DMS79 (cell line): ENCODE results near the gene SLC37A1.
A peak's percentile ranks its signal among the peaks of the same experiment; 100 is the strongest.

ENCODE experiments used
- DNase-seq: peaks from one replicate; lab custom pipeline; 2025; lab: John Stamatoyannopoulos, UW

The SLC37A1 gene

GRCh38 chr21:42578761-42579415, 65.2 kb downstream of the SLC37A1 start:
- DNase-seq = peak; percentile 13

GRCh38 chr21:42579456-42580075, 65.9 kb downstream of the SLC37A1 start:
- peak; percentile 23 for DNase-seq

GRCh38 chr21:42580076-42580792, 66.6 kb downstream of the SLC37A1 start:
- DNase-seq = no peak

GRCh38 chr21:42580793-42581321, 67.2 kb downstream of the SLC37A1 start:
- DNase-seq = no peak

GRCh38 chr21:42581336-42581992, 67.8 kb downstream of the SLC37A1 start:
- no peak for DNase-seq

GRCh38 chr21:42581993-42582786, 68.5 kb downstream of the SLC37A1 start:
- DNase-seq = no peak

- no peak for DNase-seq
Measured at GRCh38 chr21:42582787-42583476, 69.3 kb downstream of the SLC37A1 start.

GRCh38 chr21:42583477-42584295, 70.0 kb downstream of the SLC37A1 start:
- DNase-seq = no peak

- no peak for DNase-seq
Measured at GRCh38 chr21:42584296-42584641, 70.6 kb downstream of the SLC37A1 start.

- no peak for DNase-seq
Measured at GRCh38 chr21:42585881-42586280, 72.2 kb downstream of the SLC37A1 start.

- no peak for DNase-seq
Measured at GRCh38 chr21:42586406-42586805, 72.8 kb downstream of the SLC37A1 start.

GRCh38 chr21:42587036-42587435, 73.4 kb downstream of the SLC37A1 start:
- no peak for DNase-seq

GRCh38 chr21:42590431-42591131, 76.9 kb downstream of the SLC37A1 start:
- DNase-seq = no peak

GRCh38 chr21:42591170-42591869, 77.7 kb downstream of the SLC37A1 start:
- DNase-seq = no peak

GRCh38 chr21:42592156-42592820, 78.6 kb downstream of the SLC37A1 start:
- DNase-seq = no peak

GRCh38 chr21:42593007-42593814, 79.6 kb downstream of the SLC37A1 start:
- no peak for DNase-seq

- DNase-seq = no peak
Measured at GRCh38 chr21:42594616-42595282, 81.1 kb downstream of the SLC37A1 start.
